OCI-LY3 (cell line): ENCODE data around the gene ADORA2A.

Experiments
- CTCF ChIP-seq: fragments of 200-600, 300-600 bp; sonication (generic); IDR thresholded peaks from 2 replicates; pipeline ENCODE4 v1.5.1; 2014; ENCODE audit warnings: antibody characterized with exemption, low read length, low read depth
- EZH2phosphoT487 ChIP-seq: fragments of 200-600 bp; shearing (Covaris generic); IDR thresholded peaks from 2 replicates; pipeline ENCODE4 v1.6.1; 2018; ENCODE audit warnings: antibody characterized with exemption, mixed run types, low read depth

- TF ChIP-seq CTCF (peak; percentile 73), EZH2phosphoT487 (no peak)
Observed at GRCh38 chr22:24423519-24424000, 3.8 kb upstream of the ADORA2A start.
